ENCODE results near the gene TNFRSF1B. TPM values are rescaled to one million over a fixed set of nuclear protein-coding genes. Genes with fewer than 3 reads are reported as not detected.

TNFRSF1B gene
- total and polyA plus RNA-seq, 2 experiments from 2014 or later = 0.91 to 4.1 TPM

DNA sequence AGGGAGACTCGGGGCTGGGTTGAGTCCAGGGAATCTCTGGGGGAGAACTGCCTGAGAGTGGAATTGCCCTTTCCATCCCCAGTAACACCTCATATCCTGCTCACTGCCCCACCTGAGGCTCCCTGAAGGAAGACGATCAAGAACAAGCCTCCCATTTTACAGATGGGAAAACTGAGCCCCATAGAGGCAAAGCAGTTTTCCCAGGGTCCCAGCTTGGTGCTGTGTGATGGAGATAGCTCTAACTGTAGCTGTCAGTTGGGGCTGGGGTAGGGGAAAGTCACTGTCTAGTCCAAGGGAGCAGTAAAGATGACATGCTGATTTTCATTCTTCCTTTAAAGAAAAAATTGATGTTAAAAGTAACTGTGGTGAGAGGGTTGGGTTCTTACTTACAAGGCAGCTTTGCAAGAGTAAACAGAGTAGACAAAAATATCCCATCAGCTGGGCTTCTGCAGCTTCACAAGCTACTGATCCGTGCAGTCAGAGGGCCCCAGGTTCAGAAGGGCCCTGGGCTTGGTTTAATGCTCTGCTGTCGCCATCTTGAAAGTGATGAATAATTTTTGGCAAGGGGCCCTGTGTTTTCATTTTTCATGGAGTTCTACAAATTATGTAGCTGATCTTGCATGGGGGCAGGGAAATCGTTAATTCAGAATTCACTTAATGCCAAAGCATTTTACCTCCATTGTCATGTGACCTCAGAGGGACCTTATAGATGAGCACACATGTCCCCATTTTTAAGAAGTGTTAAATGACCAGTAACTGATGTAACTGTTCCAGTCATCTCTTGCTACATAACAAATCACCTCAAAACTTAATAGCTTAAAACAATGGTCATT lies 17.6 kb upstream of the TNFRSF1B start:
- Mint-ChIP-seq H3K36me3 (ENCODE audit: low read depth) (no peaks in the 10 kb centered on the region), H3K9me3 (no peaks in the 10 kb centered on the region; the same call in 2 of the 3 replicates), H3K4me1 (peaks cover 8% of the 10 kb centered on the region; the same call in 2 of the 3 replicates), H3K4me3 (no peak overlapping the region), H3K27me3 (ENCODE audit: insufficient read depth, low read depth, poor library complexity) (peaks cover 5% of the 10 kb centered on the region), H3K27ac (no peak overlapping the region)
- TF ChIP-seq, protein P1, sequence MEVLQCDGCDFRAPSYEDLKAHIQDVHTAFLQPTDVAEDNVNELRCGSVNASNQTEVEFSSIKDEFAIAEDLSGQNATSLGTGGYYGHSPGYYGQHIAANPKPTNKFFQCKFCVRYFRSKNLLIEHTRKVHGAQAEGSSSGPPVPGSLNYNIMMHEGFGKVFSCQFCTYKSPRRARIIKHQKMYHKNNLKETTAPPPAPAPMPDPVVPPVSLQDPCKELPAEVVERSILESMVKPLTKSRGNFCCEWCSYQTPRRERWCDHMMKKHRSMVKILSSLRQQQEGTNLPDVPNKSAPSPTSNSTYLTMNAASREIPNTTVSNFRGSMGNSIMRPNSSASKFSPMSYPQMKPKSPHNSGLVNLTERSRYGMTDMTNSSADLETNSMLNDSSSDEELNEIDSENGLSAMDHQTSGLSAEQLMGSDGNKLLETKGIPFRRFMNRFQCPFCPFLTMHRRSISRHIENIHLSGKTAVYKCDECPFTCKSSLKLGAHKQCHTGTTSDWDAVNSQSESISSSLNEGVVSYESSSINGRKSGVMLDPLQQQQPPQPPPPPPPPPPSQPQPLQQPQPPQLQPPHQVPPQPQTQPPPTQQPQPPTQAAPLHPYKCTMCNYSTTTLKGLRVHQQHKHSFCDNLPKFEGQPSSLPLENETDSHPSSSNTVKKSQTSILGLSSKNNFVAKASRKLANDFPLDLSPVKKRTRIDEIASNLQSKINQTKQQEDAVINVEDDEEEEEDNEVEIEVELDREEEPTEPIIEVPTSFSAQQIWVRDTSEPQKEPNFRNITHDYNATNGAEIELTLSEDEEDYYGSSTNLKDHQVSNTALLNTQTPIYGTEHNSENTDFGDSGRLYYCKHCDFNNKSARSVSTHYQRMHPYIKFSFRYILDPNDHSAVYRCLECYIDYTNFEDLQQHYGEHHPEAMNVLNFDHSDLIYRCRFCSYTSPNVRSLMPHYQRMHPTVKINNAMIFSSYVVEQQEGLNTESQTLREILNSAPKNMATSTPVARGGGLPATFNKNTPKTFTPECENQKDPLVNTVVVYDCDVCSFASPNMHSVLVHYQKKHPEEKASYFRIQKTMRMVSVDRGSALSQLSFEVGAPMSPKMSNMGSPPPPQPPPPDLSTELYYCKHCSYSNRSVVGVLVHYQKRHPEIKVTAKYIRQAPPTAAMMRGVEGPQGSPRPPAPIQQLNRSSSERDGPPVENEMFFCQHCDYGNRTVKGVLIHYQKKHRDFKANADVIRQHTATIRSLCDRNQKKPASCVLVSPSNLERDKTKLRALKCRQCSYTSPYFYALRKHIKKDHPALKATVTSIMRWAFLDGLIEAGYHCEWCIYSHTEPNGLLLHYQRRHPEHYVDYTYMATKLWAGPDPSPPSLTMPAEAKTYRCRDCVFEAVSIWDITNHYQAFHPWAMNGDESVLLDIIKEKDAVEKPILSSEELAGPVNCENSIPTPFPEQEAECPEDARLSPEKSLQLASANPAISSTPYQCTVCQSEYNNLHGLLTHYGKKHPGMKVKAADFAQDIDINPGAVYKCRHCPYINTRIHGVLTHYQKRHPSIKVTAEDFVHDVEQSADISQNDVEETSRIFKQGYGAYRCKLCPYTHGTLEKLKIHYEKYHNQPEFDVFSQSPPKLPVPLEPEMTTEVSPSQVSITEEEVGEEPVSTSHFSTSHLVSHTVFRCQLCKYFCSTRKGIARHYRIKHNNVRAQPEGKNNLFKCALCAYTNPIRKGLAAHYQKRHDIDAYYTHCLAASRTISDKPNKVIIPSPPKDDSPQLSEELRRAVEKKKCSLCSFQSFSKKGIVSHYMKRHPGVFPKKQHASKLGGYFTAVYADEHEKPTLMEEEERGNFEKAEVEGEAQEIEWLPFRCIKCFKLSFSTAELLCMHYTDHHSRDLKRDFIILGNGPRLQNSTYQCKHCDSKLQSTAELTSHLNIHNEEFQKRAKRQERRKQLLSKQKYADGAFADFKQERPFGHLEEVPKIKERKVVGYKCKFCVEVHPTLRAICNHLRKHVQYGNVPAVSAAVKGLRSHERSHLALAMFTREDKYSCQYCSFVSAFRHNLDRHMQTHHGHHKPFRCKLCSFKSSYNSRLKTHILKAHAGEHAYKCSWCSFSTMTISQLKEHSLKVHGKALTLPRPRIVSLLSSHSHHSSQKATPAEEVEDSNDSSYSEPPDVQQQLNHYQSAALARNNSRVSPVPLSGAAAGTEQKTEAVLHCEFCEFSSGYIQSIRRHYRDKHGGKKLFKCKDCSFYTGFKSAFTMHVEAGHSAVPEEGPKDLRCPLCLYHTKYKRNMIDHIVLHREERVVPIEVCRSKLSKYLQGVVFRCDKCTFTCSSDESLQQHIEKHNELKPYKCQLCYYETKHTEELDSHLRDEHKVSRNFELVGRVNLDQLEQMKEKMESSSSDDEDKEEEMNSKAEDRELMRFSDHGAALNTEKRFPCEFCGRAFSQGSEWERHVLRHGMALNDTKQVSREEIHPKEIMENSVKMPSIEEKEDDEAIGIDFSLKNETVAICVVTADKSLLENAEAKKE (CRISPR knock-in tag; IDR thresholded peaks at IDR 0.05) = no peak
- no peak for TF ChIP-seq JUNB (IDR thresholded peaks at IDR 0.05; ENCODE audit: unreplicated experiment)
- no peak for TF ChIP-seq ZNF331 (CRISPR knock-in tag; IDR thresholded peaks at IDR 0.05; ENCODE audit: low read depth)
- no peak for TF ChIP-seq EZH2 (IDR thresholded peaks at IDR 0.05; ENCODE audit: low read depth, unreplicated experiment)
- no peak for TF ChIP-seq CTCF (conservative IDR thresholded peaks at IDR 0.05; ENCODE audit: low read depth in 2 of 2)
- TF ChIP-seq POLR2AphosphoS5 (IDR thresholded peaks at IDR 0.05; ENCODE audit: low read depth) = no peak
- no peak for TF ChIP-seq CREB1 (CRISPR knock-in tag; IDR thresholded peaks at IDR 0.05; ENCODE audit: low read depth)
- TF ChIP-seq, protein P2, sequence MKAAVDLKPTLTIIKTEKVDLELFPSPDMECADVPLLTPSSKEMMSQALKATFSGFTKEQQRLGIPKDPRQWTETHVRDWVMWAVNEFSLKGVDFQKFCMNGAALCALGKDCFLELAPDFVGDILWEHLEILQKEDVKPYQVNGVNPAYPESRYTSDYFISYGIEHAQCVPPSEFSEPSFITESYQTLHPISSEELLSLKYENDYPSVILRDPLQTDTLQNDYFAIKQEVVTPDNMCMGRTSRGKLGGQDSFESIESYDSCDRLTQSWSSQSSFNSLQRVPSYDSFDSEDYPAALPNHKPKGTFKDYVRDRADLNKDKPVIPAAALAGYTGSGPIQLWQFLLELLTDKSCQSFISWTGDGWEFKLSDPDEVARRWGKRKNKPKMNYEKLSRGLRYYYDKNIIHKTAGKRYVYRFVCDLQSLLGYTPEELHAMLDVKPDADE (IDR thresholded peaks at IDR 0.05) = no peak
- TF ChIP-seq, protein P3, sequence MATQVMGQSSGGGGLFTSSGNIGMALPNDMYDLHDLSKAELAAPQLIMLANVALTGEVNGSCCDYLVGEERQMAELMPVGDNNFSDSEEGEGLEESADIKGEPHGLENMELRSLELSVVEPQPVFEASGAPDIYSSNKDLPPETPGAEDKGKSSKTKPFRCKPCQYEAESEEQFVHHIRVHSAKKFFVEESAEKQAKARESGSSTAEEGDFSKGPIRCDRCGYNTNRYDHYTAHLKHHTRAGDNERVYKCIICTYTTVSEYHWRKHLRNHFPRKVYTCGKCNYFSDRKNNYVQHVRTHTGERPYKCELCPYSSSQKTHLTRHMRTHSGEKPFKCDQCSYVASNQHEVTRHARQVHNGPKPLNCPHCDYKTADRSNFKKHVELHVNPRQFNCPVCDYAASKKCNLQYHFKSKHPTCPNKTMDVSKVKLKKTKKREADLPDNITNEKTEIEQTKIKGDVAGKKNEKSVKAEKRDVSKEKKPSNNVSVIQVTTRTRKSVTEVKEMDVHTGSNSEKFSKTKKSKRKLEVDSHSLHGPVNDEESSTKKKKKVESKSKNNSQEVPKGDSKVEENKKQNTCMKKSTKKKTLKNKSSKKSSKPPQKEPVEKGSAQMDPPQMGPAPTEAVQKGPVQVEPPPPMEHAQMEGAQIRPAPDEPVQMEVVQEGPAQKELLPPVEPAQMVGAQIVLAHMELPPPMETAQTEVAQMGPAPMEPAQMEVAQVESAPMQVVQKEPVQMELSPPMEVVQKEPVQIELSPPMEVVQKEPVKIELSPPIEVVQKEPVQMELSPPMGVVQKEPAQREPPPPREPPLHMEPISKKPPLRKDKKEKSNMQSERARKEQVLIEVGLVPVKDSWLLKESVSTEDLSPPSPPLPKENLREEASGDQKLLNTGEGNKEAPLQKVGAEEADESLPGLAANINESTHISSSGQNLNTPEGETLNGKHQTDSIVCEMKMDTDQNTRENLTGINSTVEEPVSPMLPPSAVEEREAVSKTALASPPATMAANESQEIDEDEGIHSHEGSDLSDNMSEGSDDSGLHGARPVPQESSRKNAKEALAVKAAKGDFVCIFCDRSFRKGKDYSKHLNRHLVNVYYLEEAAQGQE (IDR thresholded peaks at IDR 0.05; ENCODE audit: unreplicated experiment) = no peak
- no peak for TF ChIP-seq STAT1 (IDR thresholded peaks at IDR 0.05; ENCODE audit: unreplicated experiment)
- no peak for TF ChIP-seq ZNF114 (CRISPR knock-in tag; IDR thresholded peaks at IDR 0.05)
- no peak for TF ChIP-seq NANOG (IDR thresholded peaks at IDR 0.05; ENCODE audit: borderline replicate concordance)
- no peak for TF ChIP-seq EZH2phosphoT487 (IDR thresholded peaks at IDR 0.05; ENCODE audit: unreplicated experiment)
- H3K27ac ChIP-seq (ENCODE audit: low read depth) = no peak overlapping the region
- no peaks in the 10 kb centered on the region for H3K27me3 ChIP-seq (ENCODE audit: insufficient read depth)
- H3K9me2 ChIP-seq (ENCODE audit: insufficient read depth) = no peaks in the 10 kb centered on the region
- no peaks in the 10 kb centered on the region for H3K79me2 ChIP-seq (replicated peaks; ENCODE audit: insufficient read depth)
- no peak overlapping the region for H2AFZ ChIP-seq
- H3K4me3 ChIP-seq = no peak overlapping the region
- no peak overlapping the region for H3K4me2 ChIP-seq
- H3F3A ChIP-seq (replicated peaks; ENCODE audit: low read depth) = 0 out of 2 replicates have a peak, but pooled peaks cover 10% of the 10 kb centered on the region
- no peaks in the 10 kb centered on the region; the same call in 1 of the 2 replicates for H3K36me3 ChIP-seq (ENCODE audit: insufficient read depth)
- ATAC-seq (no peak), DNase-seq (ENCODE audit: low spot score) (no peak)
- H4K20me1 ChIP-seq (replicated peaks; ENCODE audit: insufficient read depth) = no peaks in the 10 kb centered on the region
- no peaks in the 10 kb centered on the region for H3K4me1 ChIP-seq (ENCODE audit: insufficient read depth)

Measured in GM23338 (cell line).